ENCODE data around the gene IP6K1.

The IP6K1 gene

DNA sequence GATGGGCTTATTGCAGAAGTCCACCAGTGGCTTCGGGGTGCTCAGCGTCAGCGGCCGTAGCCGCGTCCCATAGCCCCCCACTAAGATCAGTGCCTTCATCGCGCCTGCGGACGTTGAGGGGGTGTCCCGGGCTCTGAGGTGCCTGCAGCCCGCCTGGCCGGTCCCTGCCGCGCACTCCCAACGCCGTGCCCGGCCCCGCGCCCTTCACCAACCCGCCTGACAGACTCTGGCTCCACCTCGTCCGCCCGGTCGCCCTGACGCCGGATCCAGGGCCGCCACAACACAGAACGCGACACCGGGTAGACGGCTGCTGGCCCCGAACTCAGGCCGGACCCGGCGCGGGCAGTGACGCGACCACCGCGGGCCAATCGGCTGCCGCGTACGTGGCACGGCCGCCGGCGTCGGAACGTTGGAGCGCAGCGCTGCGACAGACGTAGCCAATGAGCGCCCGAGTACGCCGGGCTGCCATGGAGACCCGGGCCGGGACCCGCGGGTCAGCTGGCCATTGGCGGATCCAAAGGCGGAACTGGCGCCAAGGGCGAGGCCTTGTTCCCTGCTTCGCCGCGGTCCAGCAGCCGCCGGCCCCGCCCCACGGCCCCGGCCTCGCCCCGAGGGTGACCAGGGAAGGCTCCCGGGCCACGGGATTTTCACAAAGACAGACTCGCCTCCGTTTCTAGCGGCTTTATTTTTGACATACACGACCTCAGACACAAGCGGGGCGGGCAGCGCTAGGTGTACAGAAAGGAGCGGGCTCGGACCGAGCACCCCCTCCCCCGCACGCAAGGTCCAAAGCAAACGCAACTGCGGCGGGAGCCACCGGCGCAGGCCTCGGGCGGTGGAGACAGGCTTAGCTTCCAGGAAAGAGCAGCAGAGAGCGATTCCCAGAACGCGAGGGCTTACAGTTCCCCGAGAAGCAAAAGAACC lies 62.5 kb downstream of the IP6K1 start, which contains the start of gene GMPPB:
TSS of gene GMPPB (minus strand) at position 324 of the 924 bp plus-strand sequence. CDS start at position 99, 225 bp downstream.
- peak; percentile 84 to 97 (median 90) for DNase-seq

- DNase-seq: peak; percentile 30 to 84 (median 43)
Observed at GRCh38 chr3:49723296-49723627, 63.1 kb downstream of the IP6K1 start.

GRCh38 chr3:49722896-49723295 lies 63.4 kb downstream of the IP6K1 start:
- DNase-seq: no peak

GRCh38 chr3:49721896-49722781 lies 64.2 kb downstream of the IP6K1 start:
- DNase-seq: no peak

GRCh38 chr3:49721596-49721895 lies 64.8 kb downstream of the IP6K1 start:
- no peak for DNase-seq

DNA sequence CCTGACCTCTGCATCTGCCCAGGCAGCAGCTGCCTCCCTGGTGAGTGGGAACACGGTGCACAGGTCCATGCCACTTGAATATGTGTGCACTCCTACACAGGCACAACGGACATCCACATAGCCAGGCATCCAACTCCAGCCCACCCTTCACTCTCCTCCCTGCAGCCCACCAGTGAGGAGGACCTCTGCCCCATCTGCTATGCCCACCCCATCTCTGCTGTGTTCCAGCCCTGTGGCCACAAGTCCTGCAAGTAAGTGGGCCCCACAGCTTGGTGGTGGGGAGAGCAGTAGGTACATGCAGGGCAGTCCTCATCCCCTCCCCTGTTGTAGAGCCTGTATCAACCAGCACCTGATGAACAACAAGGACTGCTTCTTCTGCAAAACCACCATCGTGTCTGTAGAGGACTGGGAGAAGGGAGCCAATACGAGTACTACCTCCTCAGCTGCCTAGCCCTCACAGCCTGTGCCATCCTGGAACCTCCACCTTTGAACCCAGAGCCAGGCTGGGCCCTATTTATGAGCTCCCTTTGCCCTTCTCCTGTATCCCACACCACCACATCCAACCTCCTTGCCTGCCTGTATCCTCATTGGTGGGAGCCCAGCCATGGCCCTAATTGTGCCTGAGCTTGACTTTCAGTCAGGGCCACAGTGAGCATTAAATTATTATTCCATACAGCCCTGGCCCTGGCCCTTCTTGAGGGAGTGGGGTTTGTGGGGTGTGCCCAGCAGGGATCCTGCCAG lies 65.3 kb downstream of the IP6K1 start:
- no peak for DNase-seq

DNA sequence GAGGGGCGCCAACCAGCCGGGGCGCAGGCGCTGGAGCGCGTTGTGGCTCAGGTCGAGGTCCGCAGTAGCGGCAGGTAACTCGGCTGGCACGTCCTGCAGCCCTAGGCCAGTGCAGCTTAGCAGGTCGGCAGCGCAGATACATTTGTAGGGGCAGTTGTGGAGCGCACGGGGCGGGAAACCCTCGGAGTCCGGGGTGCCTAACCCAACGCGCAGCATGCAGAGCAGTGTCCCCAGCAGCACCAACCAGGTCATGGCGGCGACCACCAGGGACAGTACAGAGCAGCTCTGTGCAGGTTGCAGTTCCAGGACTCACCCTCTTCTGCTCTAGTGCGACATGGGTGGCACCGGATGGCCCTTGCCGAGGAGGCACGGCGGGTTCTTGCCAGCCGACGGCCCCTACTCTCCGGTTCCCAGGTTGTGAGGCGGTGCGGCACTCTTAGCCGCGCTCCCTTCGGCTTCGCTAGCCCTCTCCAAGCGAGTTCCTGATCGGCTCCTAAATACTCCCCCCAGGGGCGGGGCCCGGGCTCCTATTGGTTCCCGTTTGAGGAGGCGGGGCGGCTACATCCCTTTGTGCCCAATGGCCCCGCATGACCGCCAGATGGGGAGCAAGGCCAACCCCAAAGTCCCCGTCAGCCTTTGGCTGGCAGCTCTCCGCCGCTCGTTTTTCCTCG lies 67.0 kb downstream of the IP6K1 start, which contains the start of gene AMIGO3:
TSS of gene AMIGO3 (minus strand) at position 471 of the 671 bp plus-strand sequence. CDS start at position 252, 219 bp downstream.
- peak; percentile 83 to 91 (median 88) for DNase-seq

DNA sequence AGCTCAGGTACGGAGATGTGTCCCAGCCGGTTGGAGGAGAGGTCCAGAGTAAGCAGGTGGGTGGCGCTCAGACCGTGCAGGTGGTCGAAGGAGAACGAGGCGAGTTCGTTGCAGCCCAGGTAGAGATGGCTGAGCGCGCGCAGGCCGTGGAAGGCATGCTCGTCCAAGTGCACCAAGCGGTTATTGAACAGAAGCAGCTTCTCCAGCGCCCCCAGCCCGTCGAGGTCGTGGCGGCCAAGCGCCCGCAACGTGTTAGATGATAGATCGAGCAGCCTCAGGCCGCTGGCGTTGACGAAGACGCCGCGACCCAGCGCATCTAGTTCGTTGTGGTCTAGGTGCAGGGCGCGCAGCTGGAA lies 67.5 kb downstream of the IP6K1 start:
- no peak for DNase-seq

DNA sequence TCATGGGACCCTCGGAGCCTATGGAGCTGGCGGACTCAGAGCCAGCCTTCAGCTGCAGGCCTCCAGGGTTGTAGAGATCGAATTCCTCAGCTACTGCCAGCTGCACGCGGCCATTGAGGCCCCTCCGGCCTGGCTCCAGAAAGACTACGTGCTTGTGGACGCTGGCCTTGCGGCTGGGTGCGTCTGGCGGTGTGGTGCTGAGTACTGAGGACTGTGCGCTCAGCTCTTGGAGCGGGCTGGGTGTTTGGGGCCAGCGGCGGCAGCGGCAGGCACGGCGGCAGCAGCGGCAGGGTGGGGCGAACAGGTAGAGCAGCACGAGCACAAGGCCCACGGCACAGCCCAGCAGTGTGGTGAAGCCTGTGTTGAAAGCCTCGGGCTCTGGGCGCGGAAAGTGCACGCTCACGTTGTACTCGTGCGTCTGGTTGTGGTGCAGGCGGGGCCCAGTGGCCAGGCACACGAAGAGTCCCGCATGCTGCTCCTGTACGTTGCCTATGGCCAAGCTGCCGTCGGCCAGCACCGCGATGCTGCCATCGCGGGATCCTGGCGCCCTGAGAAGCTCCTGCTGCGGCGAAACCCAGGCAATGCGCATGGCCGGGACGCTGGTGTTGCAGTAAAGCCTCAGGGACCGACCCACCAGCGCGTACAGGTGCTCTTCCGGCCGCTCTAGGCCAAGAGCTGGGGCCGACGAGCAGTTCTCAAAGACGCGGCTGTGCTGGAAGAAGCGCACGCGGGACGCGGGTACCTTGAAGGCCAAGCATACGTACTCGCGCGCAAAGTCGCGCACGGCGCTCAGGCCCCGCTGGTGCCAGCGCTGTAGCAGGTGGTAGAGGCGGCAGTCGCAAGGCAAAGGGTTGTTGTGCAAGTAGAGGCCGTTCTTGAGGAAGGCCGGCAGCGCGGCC lies 68.1 kb downstream of the IP6K1 start:
- DNase-seq: peak in 1 of 5 experiments; percentile 19

- no peak for DNase-seq
Observed at GRCh38 chr3:49717211-49717958, 69.0 kb downstream of the IP6K1 start.

DNA sequence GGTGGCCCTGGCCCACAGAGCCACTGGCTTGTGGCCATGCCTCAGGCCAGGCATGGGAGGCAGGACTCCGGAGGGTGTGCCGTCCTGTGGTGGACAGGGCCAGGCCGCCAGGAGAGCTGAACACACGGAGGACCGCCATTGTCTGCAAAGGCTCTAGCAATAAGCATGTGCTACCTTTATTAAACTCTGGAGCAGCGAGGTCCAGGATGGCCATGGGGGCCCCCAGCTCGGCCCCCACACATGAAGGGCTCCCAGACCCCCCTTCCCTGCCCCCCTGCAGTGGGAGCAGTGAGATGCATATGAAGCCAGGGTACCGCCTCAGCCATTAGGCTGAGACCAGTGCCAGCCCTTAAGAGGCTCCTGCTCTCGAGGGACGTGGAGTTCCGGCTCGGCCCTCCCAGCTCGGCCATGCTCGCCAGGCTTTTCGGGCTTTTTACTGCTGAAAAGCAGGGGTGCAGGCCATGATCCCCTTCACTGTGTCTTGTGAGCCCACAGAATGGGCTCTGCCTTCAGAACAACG lies 69.6 kb downstream of the IP6K1 start:
- no peak for DNase-seq

DNA sequence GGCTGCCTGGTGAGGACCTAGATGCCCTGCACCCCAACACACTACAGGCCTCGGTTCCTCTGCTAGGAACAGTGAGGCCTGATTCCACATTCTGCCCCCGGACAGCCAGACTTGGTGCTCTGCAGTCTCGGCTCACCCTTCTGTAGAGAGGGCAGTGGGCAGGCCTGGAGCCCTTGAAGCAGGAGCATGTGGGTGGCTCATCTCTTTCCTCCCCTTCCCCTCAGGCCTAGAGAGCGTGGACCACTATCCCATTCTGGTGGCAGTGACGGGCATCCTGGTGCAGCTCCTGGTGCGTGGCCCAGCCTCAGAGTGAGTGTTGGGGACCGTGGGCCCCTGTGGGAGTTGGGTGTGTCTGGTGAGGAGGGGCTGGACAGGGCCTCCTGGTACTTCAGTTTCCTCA lies 70.2 kb downstream of the IP6K1 start:
- DNase-seq: no peak

DNA sequence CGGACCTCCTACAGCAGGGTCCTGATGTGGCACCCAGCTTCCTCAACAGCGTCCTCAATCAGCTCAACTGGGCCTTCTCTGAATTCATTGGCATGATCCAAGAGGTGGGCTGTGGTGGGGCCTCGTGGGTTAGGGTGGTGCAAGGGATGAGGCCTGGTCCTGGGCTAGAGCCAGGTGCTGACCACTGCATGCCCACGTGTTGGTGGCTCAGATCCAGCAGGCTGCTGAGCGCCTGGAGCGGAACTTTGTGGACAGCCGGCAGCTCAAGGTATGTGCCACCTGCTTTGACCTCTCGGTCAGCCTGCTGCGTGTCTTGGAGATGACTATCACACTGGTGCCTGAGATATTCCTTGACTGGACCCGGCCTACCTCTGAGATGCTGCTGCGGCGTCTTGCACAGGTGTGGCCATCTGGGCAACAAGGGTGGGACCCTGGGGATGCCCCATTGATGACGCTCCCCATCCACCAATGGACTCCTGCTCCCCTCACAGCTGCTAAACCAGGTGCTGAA lies 70.7 kb downstream of the IP6K1 start:
- DNase-seq: no peak

GRCh38 chr3:49714728-49715550 lies 71.4 kb downstream of the IP6K1 start:
- no peak for DNase-seq

GRCh38 chr3:49713336-49714105 lies 72.8 kb downstream of the IP6K1 start:
- no peak for DNase-seq

DNA sequence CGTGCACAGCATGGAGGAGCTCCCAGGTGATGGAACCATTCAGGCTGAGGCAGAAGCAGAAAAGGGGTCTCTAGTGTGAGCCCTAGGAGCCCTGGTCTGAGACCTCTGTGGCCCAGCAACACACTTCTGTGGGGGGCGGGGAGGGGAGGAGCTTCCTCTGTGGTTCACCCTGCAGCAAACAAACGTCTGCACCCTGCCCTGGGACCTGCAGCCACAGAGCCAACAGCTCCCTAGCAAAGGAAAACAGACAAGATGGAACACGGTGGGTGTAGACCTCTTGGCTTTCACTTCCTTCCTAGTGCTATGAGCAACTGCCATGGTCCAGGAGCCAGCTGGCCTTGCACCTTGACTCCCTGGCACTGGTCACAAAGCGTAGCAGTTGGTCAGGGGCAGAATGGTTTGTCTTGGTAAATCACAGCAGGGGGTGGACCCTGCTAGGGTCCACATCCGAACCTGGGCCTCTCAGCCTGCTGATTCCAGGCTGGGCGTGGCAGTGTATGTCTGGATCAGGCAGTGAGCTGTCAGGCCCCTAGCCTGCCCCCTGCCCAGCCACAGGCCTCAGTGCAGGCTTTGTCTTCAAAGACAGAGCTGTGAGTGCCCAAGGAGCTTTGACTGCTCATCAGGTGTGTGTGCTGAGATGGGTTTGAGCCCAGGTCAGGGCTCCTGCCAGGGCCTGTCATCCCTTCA lies 73.6 kb downstream of the IP6K1 start:
- peak in 1 of 5 experiments; percentile 65 for DNase-seq

DNA sequence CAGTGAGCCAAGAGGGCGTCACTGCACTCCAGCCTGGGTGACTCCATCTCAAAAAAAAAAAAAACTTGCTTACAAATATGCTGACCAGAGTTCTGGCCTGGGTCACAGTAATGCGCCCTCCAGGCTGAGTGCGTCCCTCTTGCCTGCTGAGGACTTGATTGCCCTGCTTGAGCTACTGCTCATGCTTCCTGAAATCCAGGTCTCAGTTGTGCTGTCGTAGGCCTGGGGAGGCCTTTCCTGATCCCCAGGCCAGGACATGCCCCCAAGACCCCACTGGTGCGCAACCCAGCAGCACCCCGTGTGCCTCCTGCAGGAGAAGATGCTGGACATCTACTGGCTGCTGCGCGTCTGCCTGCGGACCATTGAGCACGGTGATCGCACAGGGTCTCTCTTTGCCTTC lies 74.2 kb downstream of the IP6K1 start:
- no peak for DNase-seq

GRCh38 chr3:49711489-49711888 lies 74.9 kb downstream of the IP6K1 start:
- no peak for DNase-seq
